ENCODE measurements around the gene BCL11A. TPM values are rescaled to one million over a fixed set of nuclear protein-coding genes. Genes with fewer than 3 reads are reported as not detected.
A peak's percentile ranks its signal among the peaks of the same experiment; 100 is the strongest.

The BCL11A gene
- total and polyA plus RNA-seq, 4 donors, result 0.08 to 8.5 (median 0.47) TPM

GRCh38 chr2:60555066-60555782, 1.8 kb upstream of the BCL11A start:
- 1% methylated on average over 43 of the region's 43 CpGs for WGBS
- Histone ChIP-seq H3K27me3 (ENCODE audit: control insufficient read depth in 4 of 4, insufficient read depth in 4 of 4, low read length in 3 of 4) (peaks cover 0 to 4% (median 0%) of the 10 kb centered on the region in 4 donors), H3K36me3 (ENCODE audit: control insufficient read depth in 4 of 4, insufficient read depth in 3 of 4, low read depth in 1 of 4, low read length in 3 of 4) (no peaks in the 10 kb centered on the region), H3K9me3 (ENCODE audit: control insufficient read depth in 4 of 4, low read length in 3 of 4) (no peaks in the 10 kb centered on the region), H3K4me1 (ENCODE audit: control insufficient read depth in 4 of 4, insufficient read depth in 4 of 4, low read length in 3 of 4) (peaks cover 30 to 58% (median 42%) of the 10 kb centered on the region in 4 donors), H3K9ac (ENCODE audit: low read depth in 1 of 2, low read length in 2 of 2) (peak overlapping the region in 1 of 2 donors; percentile 39), H3K27ac (ENCODE audit: low read depth in 1 of 2, low read length in 2 of 2) (no peak overlapping the region), H3K4me3 (ENCODE audit: low read depth in 1 of 3, low read length in 3 of 3) (peak overlapping the region in 2 of 3 donors; percentile 69 to 71)
- peak; percentile 75 for DNase-seq (ENCODE audit: low spot score)
- peak; percentile 39 to 49 for TF ChIP-seq RAD21 (IDR thresholded peaks at IDR 0.05)
- TF ChIP-seq, protein P1, sequence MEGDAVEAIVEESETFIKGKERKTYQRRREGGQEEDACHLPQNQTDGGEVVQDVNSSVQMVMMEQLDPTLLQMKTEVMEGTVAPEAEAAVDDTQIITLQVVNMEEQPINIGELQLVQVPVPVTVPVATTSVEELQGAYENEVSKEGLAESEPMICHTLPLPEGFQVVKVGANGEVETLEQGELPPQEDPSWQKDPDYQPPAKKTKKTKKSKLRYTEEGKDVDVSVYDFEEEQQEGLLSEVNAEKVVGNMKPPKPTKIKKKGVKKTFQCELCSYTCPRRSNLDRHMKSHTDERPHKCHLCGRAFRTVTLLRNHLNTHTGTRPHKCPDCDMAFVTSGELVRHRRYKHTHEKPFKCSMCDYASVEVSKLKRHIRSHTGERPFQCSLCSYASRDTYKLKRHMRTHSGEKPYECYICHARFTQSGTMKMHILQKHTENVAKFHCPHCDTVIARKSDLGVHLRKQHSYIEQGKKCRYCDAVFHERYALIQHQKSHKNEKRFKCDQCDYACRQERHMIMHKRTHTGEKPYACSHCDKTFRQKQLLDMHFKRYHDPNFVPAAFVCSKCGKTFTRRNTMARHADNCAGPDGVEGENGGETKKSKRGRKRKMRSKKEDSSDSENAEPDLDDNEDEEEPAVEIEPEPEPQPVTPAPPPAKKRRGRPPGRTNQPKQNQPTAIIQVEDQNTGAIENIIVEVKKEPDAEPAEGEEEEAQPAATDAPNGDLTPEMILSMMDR (IDR thresholded peaks at IDR 0.05; ENCODE audit: low read depth, low read length, missing input control), result peak; percentile 4
- TF ChIP-seq SP1 (IDR thresholded peaks at IDR 0.05), result no peak

DNA sequence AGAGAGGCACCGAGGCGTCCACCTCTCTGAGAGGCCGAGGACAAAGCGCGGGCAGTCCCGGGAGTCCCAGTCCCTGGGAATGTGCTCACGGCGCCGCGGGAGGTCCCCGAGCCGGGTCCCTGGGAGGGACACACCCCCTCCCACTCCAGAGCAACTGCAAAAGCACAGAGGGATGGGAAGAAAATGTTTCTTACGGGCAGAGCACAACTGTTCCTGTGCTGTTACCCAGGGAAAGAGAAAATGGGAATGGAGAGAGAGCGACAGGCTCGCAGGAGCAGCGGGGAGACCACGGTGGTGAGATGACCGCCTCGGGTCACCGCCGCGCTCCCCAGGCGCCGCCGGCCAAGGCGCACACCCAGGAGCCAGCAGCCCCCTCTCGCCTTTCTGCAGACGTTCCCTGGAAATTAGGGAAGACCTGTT, 1.2 kb upstream of the BCL11A start:
- H3K27ac ChIP-seq (ENCODE audit: low read depth in 1 of 2, low read length in 2 of 2), result no peak overlapping the region
- peaks cover 30 to 64% (median 45%) of the 10 kb centered on the region in 4 donors for H3K4me1 ChIP-seq (ENCODE audit: control insufficient read depth in 4 of 4, insufficient read depth in 4 of 4, low read length in 3 of 4)
- peak; percentile 56 for DNase-seq (ENCODE audit: low spot score)
- TF ChIP-seq FOXA2 (IDR thresholded peaks at IDR 0.05), result no peak
- TF ChIP-seq GABPA (IDR thresholded peaks at IDR 0.05 in 1 of 2, conservative IDR thresholded peaks at IDR 0.05 in 1 of 2), result no peak
- no peak for TF ChIP-seq FOXA1 (IDR thresholded peaks at IDR 0.05)
- TF ChIP-seq, protein P2, sequence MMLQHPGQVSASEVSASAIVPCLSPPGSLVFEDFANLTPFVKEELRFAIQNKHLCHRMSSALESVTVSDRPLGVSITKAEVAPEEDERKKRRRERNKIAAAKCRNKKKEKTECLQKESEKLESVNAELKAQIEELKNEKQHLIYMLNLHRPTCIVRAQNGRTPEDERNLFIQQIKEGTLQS (IDR thresholded peaks at IDR 0.05), result no peak
- TF ChIP-seq HNF4A (conservative IDR thresholded peaks at IDR 0.05), result no peak
- TF ChIP-seq RXRA (IDR thresholded peaks at IDR 0.05), result no peak
- TF ChIP-seq NR2F2 (IDR thresholded peaks at IDR 0.05), result no peak
- TF ChIP-seq, protein P3, sequence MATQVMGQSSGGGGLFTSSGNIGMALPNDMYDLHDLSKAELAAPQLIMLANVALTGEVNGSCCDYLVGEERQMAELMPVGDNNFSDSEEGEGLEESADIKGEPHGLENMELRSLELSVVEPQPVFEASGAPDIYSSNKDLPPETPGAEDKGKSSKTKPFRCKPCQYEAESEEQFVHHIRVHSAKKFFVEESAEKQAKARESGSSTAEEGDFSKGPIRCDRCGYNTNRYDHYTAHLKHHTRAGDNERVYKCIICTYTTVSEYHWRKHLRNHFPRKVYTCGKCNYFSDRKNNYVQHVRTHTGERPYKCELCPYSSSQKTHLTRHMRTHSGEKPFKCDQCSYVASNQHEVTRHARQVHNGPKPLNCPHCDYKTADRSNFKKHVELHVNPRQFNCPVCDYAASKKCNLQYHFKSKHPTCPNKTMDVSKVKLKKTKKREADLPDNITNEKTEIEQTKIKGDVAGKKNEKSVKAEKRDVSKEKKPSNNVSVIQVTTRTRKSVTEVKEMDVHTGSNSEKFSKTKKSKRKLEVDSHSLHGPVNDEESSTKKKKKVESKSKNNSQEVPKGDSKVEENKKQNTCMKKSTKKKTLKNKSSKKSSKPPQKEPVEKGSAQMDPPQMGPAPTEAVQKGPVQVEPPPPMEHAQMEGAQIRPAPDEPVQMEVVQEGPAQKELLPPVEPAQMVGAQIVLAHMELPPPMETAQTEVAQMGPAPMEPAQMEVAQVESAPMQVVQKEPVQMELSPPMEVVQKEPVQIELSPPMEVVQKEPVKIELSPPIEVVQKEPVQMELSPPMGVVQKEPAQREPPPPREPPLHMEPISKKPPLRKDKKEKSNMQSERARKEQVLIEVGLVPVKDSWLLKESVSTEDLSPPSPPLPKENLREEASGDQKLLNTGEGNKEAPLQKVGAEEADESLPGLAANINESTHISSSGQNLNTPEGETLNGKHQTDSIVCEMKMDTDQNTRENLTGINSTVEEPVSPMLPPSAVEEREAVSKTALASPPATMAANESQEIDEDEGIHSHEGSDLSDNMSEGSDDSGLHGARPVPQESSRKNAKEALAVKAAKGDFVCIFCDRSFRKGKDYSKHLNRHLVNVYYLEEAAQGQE (IDR thresholded peaks at IDR 0.05), result no peak
- TF ChIP-seq, protein P1 (IDR thresholded peaks at IDR 0.05; ENCODE audit: low read depth, low read length, missing input control), result no peak
- no peak for TF ChIP-seq RAD21 (IDR thresholded peaks at IDR 0.05)
- no peak for TF ChIP-seq YY1 (IDR thresholded peaks at IDR 0.05)
- no peak for TF ChIP-seq EGR1 (IDR thresholded peaks at IDR 0.05; ENCODE audit: low read depth in 2 of 2)
- TF ChIP-seq, protein P4, sequence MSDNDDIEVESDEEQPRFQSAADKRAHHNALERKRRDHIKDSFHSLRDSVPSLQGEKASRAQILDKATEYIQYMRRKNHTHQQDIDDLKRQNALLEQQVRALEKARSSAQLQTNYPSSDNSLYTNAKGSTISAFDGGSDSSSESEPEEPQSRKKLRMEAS (IDR thresholded peaks at IDR 0.05), result no peak
- TF ChIP-seq JUND (IDR thresholded peaks at IDR 0.05), result no peak
- TF ChIP-seq, protein P5, sequence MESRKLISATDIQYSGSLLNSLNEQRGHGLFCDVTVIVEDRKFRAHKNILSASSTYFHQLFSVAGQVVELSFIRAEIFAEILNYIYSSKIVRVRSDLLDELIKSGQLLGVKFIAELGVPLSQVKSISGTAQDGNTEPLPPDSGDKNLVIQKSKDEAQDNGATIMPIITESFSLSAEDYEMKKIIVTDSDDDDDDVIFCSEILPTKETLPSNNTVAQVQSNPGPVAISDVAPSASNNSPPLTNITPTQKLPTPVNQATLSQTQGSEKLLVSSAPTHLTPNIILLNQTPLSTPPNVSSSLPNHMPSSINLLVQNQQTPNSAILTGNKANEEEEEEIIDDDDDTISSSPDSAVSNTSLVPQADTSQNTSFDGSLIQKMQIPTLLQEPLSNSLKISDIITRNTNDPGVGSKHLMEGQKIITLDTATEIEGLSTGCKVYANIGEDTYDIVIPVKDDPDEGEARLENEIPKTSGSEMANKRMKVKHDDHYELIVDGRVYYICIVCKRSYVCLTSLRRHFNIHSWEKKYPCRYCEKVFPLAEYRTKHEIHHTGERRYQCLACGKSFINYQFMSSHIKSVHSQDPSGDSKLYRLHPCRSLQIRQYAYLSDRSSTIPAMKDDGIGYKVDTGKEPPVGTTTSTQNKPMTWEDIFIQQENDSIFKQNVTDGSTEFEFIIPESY (IDR thresholded peaks at IDR 0.05), result no peak
- H3K4me3 ChIP-seq (ENCODE audit: low read depth in 1 of 3, low read length in 3 of 3), result peak overlapping the region; percentile 61 to 71 (median 69)
- no peaks in the 10 kb centered on the region for H3K36me3 ChIP-seq (ENCODE audit: control insufficient read depth in 4 of 4, insufficient read depth in 3 of 4, low read depth in 1 of 4, low read length in 3 of 4)
- H3K9ac ChIP-seq (ENCODE audit: low read depth in 1 of 2, low read length in 2 of 2), result peak overlapping the region in 1 of 2 donors; percentile 7
- H3K9me3 ChIP-seq (ENCODE audit: control insufficient read depth in 4 of 4, low read length in 3 of 4), result no peaks in the 10 kb centered on the region
- WGBS, result under 1% methylated on average over 28 of the region's 28 CpGs
- peaks cover 0 to 4% (median 0%) of the 10 kb centered on the region in 4 donors for H3K27me3 ChIP-seq (ENCODE audit: control insufficient read depth in 4 of 4, insufficient read depth in 4 of 4, low read length in 3 of 4)

Data from liver (tissue), 9 donors.